HG03095 (cell line): ENCODE measurements around the gene PER2.
"Not testable (repeated sequence)": the region's sequence is repeated elsewhere in the genome, so short reads cannot be mapped to it uniquely, and the experiment has no call there.

Experiments used
- ATAC-seq: cut with Tn5 transposase; IDR thresholded peaks from one replicate; pipeline ENCODE4 v1.9.1; 2021; ENCODE audit warnings: moderate library complexity; ENCODE audit not compliant: unreplicated experiment

The PER2 gene

DNA sequence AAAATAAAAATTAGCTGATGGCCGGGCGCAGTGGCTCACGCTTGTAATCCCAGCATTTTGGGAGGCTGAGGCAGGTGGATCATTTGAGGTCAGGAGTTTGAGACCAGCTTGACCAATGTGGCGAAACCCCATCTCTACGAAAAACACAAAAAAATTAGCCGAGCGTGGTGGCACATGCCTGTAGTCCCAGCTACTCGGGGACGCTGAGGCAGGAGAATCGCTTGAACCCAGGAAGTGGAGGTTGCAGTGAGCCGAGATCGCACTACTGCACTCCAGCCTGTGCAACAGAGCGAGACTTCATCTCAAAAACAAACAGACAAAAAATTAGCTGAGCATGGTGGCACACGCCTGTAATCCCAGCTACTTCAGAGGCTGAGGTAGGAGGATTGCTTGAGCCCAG is 22.3 kb upstream of the PER2 start:
- not testable (repeated sequence) for ATAC-seq

DNA sequence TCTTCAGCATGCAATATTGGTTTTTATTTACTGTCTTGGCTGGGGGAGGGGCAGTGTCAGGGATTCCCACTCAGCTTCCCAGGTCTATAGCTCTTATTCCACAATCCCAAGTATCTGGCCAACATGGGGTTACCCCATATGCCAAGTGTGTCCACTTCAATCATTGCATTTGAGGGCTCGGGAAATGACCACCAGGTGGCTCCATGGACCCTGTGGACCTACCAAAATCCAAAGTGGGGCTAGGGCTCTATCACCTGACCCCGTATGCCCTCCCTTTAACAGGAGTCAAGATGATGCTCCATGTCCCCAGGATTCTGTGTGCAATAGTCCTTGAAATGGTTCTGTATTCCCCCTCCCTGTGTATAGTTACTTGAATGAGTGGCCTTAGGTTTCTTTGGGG is 19.8 kb upstream of the PER2 start:
- ATAC-seq: no peak

DNA sequence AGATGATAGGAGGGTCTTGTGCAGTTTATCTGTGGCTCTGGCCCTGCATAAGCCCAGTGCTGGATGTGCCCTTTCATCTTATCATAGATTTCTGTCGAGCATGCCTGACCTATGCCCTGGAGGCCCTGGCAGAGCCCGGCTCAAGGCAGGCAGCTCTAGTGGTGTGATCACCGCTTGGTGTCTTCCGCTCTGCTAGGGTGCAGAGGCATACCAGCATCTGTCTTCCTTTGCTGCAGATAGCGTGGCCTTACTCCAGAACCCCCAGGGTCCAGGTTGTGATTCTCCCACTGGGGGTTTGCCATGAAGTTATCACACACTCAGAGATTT is 18.2 kb upstream of the PER2 start:
- ATAC-seq: no peak

DNA sequence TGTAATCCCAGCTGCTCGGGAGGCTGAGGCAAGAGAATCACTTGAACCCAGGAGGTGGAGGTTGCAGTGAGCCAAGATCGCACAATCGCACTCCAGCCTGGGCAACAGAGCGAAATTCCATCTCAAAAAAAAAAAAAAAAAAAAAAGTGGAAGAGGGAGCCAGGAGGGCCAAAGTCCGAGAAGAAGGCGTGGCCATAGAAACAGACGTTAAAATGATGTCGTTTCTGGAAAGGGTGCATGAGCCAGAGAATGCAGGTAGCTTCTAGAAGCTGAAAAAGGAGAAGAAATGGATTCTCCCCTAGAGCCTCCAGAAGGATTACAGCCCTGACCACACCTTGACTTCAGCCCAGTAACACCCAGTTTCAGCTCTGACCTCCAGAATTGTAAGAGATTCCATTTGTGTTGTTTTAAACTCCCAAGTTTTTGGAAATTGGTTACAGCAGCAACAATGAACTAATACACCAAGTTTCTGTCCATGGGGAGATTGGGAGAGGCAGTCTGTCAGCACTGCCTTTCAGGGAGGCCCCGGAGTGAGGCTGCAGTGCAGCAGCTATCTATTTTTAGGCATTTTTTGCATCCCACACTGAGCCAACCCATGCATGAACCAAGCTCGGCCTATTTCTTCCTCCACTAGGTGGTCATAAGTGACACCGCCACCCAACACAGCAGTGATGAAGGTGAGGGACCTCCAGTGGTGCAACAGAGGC is 17.7 kb upstream of the PER2 start:
- no peak for ATAC-seq

DNA sequence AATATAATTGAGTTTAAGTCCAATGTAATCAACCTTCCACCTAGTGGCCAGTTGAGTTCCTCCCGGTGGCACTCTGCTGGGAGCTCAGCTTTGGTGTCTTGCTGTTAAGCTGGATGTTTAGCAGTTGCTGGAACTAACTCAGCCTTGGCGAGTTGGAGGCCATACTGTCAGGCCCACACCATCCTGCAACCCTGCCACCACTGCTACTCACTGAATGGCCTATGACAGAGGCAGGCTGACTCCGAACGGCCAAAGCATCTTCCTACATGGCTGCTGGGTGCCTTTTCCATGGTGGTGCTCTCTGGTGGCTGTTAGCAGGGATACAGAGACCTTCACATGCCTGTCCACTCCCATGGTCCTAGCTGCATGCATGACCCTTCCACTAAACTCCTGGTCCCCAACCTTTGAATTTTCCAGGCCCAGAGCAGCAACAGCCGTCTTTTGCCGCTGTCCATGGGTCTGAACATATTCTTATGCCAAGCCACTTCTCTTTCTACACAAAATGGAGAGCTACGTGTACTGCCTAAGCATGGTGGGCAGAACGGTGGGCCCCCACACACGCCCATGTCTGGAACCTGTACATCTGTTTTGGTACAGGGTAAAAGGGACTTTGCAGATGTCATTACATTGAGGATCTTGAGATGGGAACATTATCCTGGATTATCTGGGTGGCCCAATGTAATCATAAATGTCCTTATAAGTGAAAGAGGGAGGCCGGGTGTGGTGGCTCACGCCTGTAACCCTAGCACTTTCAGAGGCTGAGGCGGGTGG is 16.9 kb upstream of the PER2 start:
- no peak for ATAC-seq

DNA sequence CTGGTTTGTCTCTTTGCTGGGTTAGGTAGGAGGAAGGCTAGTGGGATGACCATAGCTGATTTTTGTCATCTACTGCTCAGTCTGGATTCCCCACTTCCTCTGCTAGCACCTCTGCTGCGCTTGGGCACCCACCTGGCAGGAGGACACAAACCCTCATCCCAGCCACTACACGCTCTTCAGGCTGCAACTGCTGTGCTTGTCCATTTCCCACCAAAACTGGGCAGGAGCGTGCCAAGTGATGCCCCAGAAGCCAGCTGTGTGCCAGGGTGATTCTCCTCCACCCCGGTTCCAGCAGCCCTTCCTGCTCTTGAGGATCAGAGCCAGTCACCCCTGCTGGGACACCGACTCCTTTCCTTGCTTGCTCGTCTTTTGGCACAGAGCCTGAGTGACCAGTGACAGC is 15.7 kb upstream of the PER2 start:
- ATAC-seq: no peak

DNA sequence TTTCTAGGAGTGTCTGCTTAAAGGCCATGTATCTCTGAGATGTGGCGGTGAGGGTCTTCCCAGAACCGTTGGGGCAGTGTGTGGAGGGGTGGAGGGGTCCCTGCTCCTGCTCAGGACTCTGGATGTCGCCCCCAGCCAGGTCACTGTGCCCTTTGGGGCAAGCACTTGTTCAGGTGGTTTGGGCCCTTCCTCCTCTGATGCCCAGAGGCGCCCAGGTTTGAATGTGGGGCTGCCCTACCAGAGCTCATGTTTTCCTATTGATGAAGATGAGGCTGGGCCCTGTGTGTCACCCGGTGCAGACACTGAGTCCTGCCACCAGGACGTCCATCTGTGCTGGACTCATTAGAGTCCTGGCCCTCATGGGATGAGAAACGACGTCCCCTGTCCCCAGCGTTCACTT is 14.3 kb upstream of the PER2 start:
- no peak for ATAC-seq

DNA sequence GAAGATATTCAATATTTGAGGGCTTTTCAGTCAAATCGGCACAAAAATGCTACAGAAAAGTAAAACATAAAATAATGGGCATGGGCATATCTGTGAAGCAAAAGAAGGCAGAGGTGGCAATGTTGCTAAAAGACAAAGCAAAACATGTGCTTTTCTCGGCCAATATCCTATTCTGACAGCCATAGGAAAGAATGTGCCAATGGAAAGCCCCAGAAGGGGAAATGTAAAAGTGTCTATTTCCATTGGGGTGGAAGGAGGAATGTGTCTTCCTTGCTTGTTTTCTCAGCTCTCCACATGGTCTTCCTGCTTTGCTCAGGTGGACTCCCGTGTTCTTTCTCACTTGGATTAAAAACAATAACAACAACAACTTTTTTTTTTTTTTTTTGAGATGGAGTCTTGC is 13.7 kb upstream of the PER2 start:
- no peak for ATAC-seq

DNA sequence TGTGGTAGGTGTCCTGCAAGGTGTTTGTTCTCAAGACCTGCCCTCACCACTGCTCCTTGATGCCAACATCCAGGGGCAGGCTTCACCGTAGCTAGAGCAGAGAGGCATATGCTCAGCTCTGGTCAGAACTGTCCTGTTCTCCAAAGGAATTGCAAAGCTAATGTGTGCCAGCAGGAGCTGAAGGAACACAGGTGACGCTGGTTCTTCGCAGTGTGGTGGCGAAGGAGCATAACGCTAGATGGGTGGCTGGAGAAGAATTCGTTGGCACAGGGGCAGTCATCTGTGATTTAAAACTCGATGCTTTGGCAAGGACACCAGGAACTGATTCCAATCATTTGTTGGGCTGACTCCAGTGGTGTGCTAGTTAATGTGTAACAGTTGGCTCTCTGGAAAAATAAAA is 11.4 kb upstream of the PER2 start:
- ATAC-seq: no peak

DNA sequence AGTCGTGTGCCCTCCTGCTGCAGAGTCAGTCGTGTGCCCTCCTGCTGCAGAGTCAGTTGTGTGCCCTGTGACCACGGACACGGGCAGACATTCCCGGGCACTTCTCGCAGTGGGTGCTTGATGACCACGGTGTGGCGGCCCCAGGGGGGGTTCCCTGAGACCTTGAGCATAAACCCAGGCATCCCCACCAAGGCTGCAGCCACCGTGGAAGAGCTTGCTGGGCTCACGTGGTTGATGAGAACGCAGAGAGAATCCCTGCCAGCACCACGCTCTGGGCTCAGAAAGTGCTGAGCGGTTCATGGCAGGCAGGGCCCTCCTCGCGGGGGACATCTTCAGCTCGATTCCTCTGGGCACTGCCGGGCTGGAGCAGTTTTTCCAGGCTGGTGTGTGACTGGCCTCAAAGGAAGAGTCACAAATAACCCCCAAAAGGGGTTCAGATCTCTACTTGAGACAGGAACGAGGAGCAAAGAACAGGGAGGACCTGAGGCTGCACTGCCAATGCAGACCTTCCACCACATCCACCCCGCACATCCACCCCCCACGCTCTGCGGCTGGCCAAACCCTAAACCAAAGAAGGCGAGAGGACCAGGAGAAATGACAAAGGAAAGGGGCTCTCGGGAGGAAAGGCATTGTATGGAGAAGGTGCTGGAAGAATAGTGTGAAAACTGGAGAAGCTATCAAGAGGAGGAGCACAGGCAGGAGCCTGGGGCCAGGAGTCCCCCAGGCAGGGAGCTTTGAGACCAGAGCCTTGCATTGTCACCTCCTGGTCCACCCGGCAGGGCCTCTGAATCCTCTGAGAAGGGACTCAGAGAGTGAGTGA is 8.4 kb upstream of the PER2 start:
- ATAC-seq: no peak

DNA sequence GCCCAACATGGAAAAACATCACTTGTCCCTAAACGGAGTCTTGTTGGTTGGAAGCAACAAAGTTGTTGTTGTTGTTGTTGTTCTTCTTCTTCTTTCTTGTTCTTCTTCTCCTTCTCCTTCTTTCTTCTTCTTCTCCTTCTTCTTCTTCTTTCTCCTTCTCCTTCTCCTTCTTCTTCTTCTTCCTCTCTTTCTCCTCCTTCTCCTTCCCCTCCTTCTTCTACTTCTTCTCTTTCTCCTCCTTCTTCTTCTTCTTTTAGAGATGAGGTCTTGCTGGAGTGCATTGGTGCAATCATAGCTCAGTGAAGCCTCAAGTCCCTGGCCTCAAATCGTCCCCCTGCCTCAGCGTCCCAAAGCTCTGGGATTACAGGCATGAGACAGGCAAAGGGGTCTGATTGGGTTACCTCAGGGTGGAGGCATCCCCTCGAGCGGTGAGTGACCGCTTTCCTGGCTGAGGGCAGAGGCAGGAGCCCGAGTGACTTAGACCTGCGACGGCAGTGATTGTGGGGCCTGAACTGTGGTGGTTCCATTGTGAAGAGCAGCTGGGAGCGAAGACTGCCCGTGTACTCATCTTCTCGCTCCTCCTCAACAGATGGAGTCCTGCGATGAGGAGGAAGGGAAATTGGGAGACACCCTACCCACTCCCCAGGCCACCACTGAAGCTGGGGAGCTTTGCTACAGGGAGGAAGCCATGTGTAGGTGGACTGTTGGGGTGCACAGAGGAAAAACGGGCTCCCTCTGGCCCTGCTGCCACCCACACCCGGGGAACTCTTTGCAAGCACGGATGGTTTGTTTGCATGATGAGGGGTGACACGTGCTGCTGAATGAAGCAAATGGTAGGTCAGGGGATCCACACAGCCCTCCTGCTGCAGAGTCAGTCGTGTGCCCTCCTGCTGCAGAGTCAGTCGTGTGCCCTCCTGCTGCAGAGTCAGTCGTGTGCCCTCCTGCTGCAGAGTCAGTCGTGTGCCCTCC is 7.0 kb upstream of the PER2 start:
- ATAC-seq: no peak

DNA sequence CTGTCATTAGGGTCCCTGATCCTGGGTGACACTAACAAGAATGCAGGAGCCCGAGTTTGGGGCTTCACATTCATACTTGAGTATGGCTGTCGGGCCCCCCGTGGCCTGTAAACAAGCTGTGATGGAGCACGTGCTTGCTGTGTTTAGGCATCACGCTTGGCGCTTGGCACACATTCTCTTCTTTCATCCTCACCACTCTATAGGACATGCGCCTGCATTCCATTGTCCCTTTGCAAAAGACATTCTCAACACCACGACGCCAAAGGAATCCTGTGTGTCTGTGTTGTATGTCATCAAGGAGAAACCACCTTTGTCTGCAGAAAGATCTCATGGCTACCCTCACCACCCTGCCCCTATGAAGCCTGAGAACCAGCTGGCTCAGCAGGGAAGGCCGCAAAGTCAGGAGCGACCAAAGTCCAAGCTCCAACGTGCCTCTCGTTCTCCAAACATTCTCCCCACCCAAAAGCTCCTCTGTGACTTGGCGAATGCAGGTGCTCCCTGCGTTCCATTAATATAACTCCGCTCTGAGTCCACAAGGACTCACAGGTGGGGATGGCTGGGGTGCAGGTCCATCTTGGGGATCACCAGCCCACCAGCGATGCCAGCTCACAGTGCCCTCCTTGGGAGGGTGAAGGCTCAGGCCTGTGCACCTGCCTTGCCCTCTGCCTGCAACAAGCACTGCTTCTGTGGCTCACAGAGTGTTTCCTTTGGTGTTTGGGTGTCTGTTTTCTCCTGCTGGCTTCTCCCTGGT is 6.2 kb upstream of the PER2 start:
- ATAC-seq: no peak

DNA sequence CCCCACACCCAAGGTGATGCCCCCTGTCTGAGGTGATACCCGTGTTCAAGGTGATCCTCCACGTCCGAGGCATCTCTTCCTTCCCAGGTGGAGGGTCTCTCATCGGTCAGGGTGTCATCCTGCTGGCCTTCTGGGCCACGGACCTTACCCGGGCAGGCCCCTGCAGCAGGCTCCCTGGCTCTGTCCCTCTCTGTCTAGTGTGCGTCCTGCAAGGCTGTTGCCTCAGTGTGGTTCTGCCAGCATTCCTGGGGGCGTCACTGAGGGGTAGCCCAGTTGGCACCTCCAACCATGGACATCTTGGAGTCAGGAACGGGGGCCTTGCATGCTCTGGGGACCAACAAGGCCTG is 5.6 kb upstream of the PER2 start:
- no peak for ATAC-seq

DNA sequence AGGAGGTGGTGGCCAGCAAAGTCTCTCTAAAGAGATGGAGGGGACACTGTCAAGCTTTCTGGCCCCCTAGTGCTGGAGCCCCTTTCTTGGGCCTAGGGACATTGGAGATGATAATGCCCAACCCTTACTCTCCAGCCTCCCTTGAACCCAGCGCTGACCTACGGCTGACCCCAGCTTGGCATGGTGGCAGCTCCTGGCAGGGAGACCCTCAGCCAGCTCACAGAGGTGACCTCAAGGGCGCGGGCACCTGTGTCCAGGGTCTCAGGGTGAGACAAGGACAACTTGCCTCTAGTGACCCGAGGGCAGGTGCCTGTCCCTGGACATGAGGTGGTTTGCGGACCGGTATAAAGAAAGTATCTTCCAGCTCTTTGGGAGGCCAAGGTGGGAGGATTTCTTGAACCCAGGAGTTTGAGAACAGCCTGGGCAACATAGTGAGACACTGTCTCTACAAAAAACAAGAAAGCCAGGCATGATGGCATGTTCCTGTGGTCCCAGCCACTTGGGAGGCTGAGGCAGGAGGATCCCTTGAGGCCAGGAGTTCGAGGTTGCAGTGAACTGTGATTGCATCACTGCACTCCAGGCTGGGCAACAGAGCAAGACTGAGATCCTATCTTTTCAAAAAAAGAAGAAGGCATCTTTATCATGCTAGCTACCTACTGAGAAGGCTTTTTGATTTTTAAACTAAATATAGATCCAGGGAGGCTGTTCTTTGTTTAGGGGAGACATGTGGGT is 3.3 kb upstream of the PER2 start:
- no peak for ATAC-seq

DNA sequence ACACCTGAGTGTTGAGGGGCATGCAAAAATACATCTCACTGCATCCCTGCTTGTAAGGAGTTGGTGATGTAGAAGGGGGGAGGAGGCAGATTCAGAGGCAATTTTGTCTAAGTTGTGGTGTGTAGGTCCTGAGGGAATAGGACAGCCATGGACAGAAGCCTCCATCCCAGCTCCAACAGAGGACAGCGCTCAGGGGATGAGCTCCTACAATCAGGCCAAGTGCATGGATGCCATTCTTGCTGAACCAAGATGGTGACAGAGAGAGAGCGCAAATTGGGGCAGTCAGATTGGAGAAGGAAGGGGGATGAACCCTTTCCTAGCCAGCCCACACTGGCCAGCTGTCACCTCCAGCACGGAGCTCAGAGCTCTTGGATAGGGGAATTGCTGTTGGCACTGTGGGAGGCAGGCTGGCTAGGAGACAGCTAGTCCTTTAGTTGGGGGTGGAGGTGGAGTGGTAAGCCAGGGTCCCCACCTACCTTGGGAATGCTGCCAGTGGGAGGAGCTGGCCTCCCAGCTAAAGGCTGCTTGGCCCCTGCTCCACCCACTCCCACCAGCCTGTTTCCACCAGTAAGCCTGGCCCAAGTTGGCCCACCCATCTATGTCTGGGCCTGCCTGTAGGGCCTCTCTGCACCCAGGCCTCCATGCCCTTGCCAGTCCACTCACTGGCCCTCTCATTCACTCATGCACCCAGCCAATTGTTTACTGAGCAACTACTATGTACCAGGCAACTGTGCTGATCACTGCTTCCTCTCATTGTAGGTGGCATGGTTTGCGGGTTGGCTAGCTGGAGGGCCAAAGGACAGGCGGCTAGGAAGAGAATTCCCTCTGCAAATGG is 2.5 kb upstream of the PER2 start:
- no peak for ATAC-seq

DNA sequence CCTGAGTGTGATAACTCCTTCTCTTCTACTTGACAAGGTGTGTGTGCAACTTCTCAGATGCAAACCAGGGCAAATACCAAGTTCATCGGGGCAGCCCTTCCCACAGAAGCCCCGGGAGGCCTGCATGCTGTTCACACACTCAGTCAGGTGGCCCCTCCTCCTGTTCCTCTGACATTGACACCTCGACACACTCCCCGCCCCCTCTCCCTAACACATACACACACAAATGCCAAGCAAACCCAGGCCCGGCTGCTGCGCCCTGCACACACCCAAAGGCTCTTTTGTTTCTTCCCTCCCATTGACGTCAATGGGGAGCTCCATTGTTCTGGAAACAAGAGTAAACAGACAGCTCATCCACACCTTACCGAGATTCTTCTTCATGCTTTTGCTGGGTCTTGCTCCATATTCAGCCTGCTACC is 1.7 kb upstream of the PER2 start:
- no peak for ATAC-seq

DNA sequence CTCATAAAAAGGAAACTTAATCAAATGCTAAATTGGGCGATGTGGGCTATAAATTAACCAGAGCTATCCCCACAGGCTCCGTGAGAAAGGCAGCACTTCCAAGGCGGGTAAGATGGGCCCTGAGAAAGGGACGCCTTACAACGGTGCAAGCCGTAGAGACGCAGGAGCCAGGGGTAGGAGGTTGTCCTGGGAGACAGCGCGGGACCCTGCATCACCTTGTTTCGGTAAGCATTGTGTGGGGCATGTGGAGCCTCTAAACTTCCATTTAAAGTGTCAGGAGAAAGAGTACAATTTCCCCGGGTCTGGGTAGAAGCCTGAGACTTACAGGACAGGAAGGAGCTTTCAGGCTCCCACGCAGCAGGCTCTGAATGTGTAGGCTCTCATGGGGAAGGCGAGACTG is 1.2 kb upstream of the PER2 start:
- no peak for ATAC-seq

DNA sequence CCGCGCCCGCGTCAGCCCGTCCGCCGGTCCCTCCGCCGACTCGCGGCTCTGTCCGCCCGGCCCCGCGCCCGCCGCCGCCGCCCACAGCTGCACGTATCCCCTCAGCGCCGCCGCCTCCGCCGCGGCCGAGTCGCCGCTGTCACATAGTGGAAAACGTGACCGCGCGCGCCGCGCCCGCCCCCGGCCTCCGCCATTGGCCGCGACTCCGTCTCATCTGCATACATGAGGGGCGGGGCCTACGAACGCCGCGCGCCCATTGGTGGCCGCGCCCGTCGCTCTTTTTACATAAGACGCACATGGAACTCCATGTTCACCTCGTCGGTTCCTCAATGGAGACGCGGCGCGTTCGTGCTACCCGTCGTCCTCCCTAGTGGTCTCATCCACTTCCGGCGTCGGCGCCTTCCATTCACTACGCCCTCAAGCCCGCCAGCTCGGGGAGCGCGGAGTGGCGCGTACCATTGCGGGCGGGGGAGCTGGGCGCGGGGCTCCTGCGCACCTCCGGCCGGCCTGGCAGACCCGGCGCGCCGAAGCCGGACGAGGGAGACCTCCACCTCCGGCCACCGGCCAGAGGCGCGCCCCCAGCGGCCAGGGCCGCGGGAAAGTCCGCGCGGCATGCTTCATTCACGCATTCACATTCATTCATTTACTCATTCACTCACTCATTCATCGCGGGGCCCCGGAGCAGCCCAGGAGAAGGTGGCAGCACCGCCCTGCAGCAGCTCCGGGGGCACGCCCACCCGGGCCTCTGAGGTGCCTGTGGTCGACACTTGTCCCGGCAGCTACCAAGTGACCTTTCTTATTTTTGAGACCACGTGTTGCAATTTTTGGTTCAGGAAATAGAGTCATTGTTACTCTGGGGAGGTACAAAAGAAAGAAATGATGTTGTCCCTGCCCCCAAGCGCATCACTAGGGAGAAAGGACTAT is 502 bp upstream of the PER2 start:
- peak; percentile 88 for ATAC-seq
